OCI-LY7 (cell line): ENCODE data around the gene IPCEF1. TPM values are rescaled to one million over a fixed set of nuclear protein-coding genes. Genes with fewer than 3 reads are reported as not detected.

ENCODE experiments used
- BruUV-seq: library from RNA; stranded (reverse); fragments of 400-500 nt; replicated peaks from 2 replicates; lab custom pipeline; 2021; lab: Mats Ljungman, UMichigan
- CTCF ChIA-PET: fragments of 300-600 bp; sonication (Branson Sonifier 250); formaldehyde crosslinking; loops from one replicate; lab custom pipeline; 2022; ENCODE audit warnings: antibody characterized with exemption; ENCODE audit not compliant: unreplicated experiment; lab: Charles Lee
- POLR2A ChIA-PET: fragments of 300-600 bp; sonication (Branson Sonifier 250); formaldehyde crosslinking; loops from one replicate; lab custom pipeline; 2022; ENCODE audit warnings: antibody characterized with exemption; lab: Charles Lee
- DNase-seq: peaks from one replicate; pipeline ENCODE4 v3.0.0-alpha.2; 2015; ENCODE audit warnings: low spot score
- H2AFZ ChIP-seq: fragments of 200-600 bp; sonication (generic), shearing (Covaris generic); 2 replicates; pipeline ENCODE4 v1.6.1; 2014; ENCODE audit warnings: mild to moderate bottlenecking, antibody characterized with exemption, low read length, moderate library complexity
- H3K27ac ChIP-seq: fragments of 200-600 bp; sonication (generic); 2 replicates; pipeline ENCODE4 v1.5.1; 2014; ENCODE audit warnings: mixed run types, low read depth, mild to moderate bottlenecking, moderate library complexity, low read length, inconsistent platforms; ENCODE audit not compliant: poor library complexity, severe bottlenecking
- H3K36me3 ChIP-seq: fragments of 200-600 bp; sonication (generic); 2 replicates; pipeline ENCODE4 v1.6.1; 2014; ENCODE audit warnings: mild to moderate bottlenecking, antibody characterized with exemption, low read length, moderate library complexity, mixed read lengths; ENCODE audit not compliant: insufficient read depth
- H3K4me1 ChIP-seq: fragments of 200-600 bp; sonication (generic); 2 replicates; pipeline ENCODE4 v1.5.1; 2014; ENCODE audit warnings: mild to moderate bottlenecking, low read length; ENCODE audit not compliant: insufficient read depth, poor library complexity, severe bottlenecking
- H3K4me2 ChIP-seq: fragments of 200-600 bp; sonication (generic); 2 replicates; pipeline ENCODE4 v1.6.1; 2014; ENCODE audit warnings: mild to moderate bottlenecking, low read length
- H3K4me3 ChIP-seq: fragments of 200-600 bp; sonication (generic); 2 replicates; pipeline ENCODE4 v1.5.1; 2014; ENCODE audit warnings: mild to moderate bottlenecking, low read depth, low read length; ENCODE audit not compliant: poor library complexity, severe bottlenecking
- H3K79me2 ChIP-seq: fragments of 200-600 bp; sonication (generic); 2 replicates; pipeline ENCODE4 v1.6.1; 2016; ENCODE audit warnings: low read depth, mild to moderate bottlenecking, low read length, moderate library complexity, mixed read lengths; ENCODE audit not compliant: insufficient read depth
- H3K9me2 ChIP-seq: fragments of 200-600 bp; sonication (generic); 2 replicates; pipeline ENCODE4 v1.6.1; 2016; ENCODE audit warnings: mild to moderate bottlenecking, low read length, mixed read lengths; ENCODE audit not compliant: insufficient read depth
- H3K9me3 ChIP-seq: fragments of 200-600 bp; sonication (generic); 2 replicates; pipeline ENCODE4 v1.6.1; 2014; ENCODE audit warnings: mild to moderate bottlenecking, mixed run types, low read length, mixed read lengths
- H4K20me1 ChIP-seq: fragments of 200-600 bp; sonication (generic); 2 replicates; pipeline ENCODE4 v1.6.1; 2014; ENCODE audit warnings: mild to moderate bottlenecking, antibody characterized with exemption, low read length, moderate library complexity, mixed read lengths; ENCODE audit not compliant: insufficient read depth
- EZH2phosphoT487 ChIP-seq: fragments of 200-600 bp; sonication (generic); IDR thresholded peaks from 2 replicates; pipeline ENCODE4 v1.6.1; 2018; ENCODE audit warnings: low read depth, borderline replicate concordance, mild to moderate bottlenecking, mixed run types, antibody characterized with exemption, low read length, moderate library complexity, mixed read lengths
- intact Hi-C: fragments of 100-400 bp; cut with micrococcal nuclease; formaldehyde crosslinking; loops from one replicate; pipeline ENCODE4 v1.10.0; 2022; ENCODE audit not compliant: unreplicated experiment
- total RNA-seq, 2 experiments: library from RNA; depleted of rRNA in 1 of 2; stranded (reverse); fragments of >200 nt in 1 of 2; shearing (Covaris generic) in 1 of 2; gene quantifications; 2 replicates each; pipeline ENCODE4 v1.2.3, GENCODE V29; 2014 to 2022
- TF ChIP-seq, protein P1 (sequence below): fragments of 200-600 bp; sonication (generic); conservative IDR thresholded peaks from 2 replicates; pipeline ENCODE4 v1.5.1; 2014; ENCODE audit warnings: mild to moderate bottlenecking, antibody characterized with exemption, low read length, moderate library complexity, mixed read lengths

The IPCEF1 gene
- total RNA-seq, 2 experiments from 2014 or later = not detected

- no peak for DNase-seq
- H3K4me2 ChIP-seq = no peak overlapping the region
- no peak overlapping the region for H2AFZ ChIP-seq
- no TSS peak for BruUV-seq
- no peaks in the 10 kb centered on the region for H3K9me2 ChIP-seq
- no peaks in the 10 kb centered on the region for H4K20me1 ChIP-seq
- H3K27ac ChIP-seq = no peak overlapping the region
- ChIA-PET CTCF (no interaction called here), POLR2A (interaction anchor here (0.6 to 0.8 kb wide), 4 partner anchors 13 to 275 kb away, joined by 3 to 4 read pairs (median 4); no protein-coding TSS in a partner anchor)
- no peaks in the 10 kb centered on the region for H3K79me2 ChIP-seq
- no peaks in the 10 kb centered on the region for H3K36me3 ChIP-seq
- no peaks in the 10 kb centered on the region for H3K9me3 ChIP-seq
- H3K4me3 ChIP-seq = no peak overlapping the region
- TF ChIP-seq, protein P1, sequence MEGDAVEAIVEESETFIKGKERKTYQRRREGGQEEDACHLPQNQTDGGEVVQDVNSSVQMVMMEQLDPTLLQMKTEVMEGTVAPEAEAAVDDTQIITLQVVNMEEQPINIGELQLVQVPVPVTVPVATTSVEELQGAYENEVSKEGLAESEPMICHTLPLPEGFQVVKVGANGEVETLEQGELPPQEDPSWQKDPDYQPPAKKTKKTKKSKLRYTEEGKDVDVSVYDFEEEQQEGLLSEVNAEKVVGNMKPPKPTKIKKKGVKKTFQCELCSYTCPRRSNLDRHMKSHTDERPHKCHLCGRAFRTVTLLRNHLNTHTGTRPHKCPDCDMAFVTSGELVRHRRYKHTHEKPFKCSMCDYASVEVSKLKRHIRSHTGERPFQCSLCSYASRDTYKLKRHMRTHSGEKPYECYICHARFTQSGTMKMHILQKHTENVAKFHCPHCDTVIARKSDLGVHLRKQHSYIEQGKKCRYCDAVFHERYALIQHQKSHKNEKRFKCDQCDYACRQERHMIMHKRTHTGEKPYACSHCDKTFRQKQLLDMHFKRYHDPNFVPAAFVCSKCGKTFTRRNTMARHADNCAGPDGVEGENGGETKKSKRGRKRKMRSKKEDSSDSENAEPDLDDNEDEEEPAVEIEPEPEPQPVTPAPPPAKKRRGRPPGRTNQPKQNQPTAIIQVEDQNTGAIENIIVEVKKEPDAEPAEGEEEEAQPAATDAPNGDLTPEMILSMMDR = no peak
- TF ChIP-seq EZH2phosphoT487 = no peak
- intact Hi-C loops = no loop called here
- peaks cover 6% of the 10 kb centered on the region for H3K4me1 ChIP-seq
Observed at GRCh38 chr6:154247119-154247861, 109.3 kb downstream of the IPCEF1 start.

DNA sequence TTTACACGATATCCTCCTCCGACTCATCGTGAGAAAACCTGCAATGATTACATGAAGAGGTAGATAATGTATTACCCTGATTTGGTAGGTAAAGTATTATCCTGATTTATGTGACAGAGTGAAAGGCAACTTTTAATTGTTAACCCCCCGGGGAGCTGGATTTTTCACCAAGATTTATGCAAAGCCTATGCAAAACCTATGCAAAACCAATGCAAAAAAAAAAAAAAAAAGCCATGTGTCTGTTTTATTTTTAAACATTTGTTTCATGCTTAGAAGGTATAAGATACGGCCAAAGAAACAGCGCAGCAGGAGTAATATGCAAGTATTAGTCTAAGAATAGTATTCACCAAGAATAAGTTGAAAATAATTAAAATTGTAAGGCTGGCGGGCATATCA is 109.9 kb downstream of the IPCEF1 start:
- ChIA-PET CTCF (no interaction called here), POLR2A (interaction anchor here (0.7 kb wide), 1 partner anchor 13 kb away, joined by 4 read pairs; no protein-coding TSS in a partner anchor)
- H4K20me1 ChIP-seq = no peaks in the 10 kb centered on the region
- H3K9me2 ChIP-seq = no peaks in the 10 kb centered on the region
- intact Hi-C loops = no loop called here
- no peaks in the 10 kb centered on the region for H3K9me3 ChIP-seq
- TF ChIP-seq EZH2phosphoT487 = no peak
- TF ChIP-seq, protein P1 = no peak
- peaks cover 6% of the 10 kb centered on the region for H3K4me1 ChIP-seq
- BruUV-seq = no TSS peak
- H3K27ac ChIP-seq = no peak overlapping the region
- no peaks in the 10 kb centered on the region for H3K36me3 ChIP-seq
- no peaks in the 10 kb centered on the region for H3K79me2 ChIP-seq
- no peak overlapping the region for H3K4me3 ChIP-seq
- no peak overlapping the region for H3K4me2 ChIP-seq
- DNase-seq = no peak
- H2AFZ ChIP-seq = no peak overlapping the region

GRCh38 chr6:154245506-154245905 is 111.1 kb downstream of the IPCEF1 start:
- intact Hi-C loops = no loop called here
- Histone ChIP-seq H2AFZ (no peak overlapping the region), H3K9me2 (no peaks in the 10 kb centered on the region), H3K79me2 (no peaks in the 10 kb centered on the region), H3K4me1 (peaks cover 6% of the 10 kb centered on the region), H3K4me2 (no peak overlapping the region), H3K27ac (no peak overlapping the region), H3K9me3 (no peaks in the 10 kb centered on the region), H3K4me3 (no peak overlapping the region), H3K36me3 (no peaks in the 10 kb centered on the region), H4K20me1 (no peaks in the 10 kb centered on the region)
- BruUV-seq = no TSS peak
- POLR2A ChIA-PET = no interaction called here
- TF ChIP-seq, protein P1 = no peak
- TF ChIP-seq EZH2phosphoT487 = no peak
- CTCF ChIA-PET = no interaction called here
- DNase-seq = no peak
